Fibroblast of the conjunctiva (primary cell): ENCODE measurements around the gene PAQR8.
"Not testable (repeated sequence)": the region's sequence is repeated elsewhere in the genome, so short reads cannot be mapped to it uniquely, and the experiment has no call there.

Experiments
- DNase-seq: peaks from one replicate; pipeline ENCODE4 v3.0.0-alpha.2; 2010; ENCODE audit warnings: low read depth

The PAQR8 gene

GRCh38 chr6:52411911-52412310 is 50.0 kb downstream of the PAQR8 start:
- no peak for DNase-seq

GRCh38 chr6:52415333-52415732 is 53.4 kb downstream of the PAQR8 start:
- DNase-seq, result no peak

DNA sequence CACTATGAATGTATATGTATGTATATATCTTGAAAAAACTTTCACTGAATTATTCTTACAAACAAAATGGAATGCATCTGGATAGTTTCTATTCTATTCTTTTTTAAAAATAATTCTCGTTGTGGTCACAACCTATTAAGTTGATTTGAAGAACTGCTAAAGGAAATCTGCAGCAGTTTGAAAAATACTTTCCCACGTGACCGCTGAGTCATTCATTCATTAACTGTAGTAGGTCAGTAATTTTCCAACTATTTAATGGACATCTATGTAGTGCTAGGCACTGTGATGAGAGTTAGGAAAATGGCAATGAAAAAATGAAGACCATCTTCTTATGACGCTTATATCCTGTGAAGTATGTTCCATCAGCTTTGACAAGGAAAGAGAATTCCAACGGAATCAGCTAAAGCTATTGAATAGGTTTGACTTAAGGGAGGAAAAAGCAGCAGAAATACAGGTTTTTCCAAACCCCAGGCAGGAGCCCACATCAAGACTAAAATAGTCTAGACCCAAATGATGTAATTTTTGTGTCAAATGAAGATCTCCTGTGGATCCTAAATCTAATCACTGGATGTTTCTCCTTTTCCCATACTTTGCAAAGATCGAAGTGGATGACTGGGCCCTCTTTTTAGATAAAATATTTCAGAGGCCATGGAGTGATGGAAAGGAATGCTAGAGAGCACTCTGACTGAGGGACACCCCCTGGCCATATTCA is 54.1 kb downstream of the PAQR8 start:
- DNase-seq, result no peak

GRCh38 chr6:52416629-52417151 is 54.7 kb downstream of the PAQR8 start:
- DNase-seq, result peak; percentile 49

GRCh38 chr6:52417675-52418111 is 55.7 kb downstream of the PAQR8 start:
- DNase-seq, result peak; percentile 88

DNA sequence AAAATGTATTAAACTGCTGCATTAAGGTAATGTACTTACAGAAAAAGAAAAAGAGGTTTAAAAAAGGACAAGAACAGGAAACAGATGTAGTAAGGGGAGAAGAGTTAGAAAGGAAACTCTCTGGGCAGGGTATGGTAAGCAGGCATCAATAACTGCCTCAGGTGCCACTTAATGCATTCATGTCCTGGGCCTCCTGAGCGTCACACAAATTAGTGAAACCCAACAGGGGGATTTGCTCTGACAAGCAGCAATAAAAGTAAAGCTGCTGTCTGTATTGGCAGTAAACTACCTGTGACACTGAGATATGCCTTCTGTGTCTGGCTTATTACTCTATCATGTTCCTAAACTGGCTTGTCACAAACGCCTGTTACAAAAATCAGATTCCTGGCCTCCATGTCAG is 56.7 kb downstream of the PAQR8 start:
- DNase-seq, result no peak

- peak; percentile 98 for DNase-seq
Measured at GRCh38 chr6:52419809-52420667, 58.1 kb downstream of the PAQR8 start, which contains the start of gene EFHC1. Gene EFHC1, plus strand, starts transcription at chr6:52420342. Its CDS starts 69 bp downstream, at chr6:52420411.

GRCh38 chr6:52420668-52421358 is 58.9 kb downstream of the PAQR8 start:
- no peak for DNase-seq

DNA sequence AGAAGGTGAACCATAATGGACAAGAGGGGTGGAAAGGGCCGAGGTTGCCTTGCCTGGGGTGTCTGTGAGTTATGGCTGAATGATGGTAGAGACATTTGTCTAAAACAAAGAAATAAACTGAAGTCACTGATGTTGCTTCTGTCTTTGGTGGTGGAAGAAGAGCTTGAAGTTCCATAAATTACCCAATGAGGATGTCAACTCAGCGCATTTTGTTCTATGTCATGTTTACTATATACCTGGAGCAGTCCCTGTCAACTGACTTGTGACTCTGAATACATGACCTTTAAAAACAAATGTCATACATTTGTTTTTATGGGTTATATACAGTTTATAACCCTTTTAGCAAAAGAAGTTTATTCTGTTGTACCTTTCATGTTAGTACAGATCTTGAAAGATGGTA is 60.2 kb downstream of the PAQR8 start:
- DNase-seq, result no peak

DNA sequence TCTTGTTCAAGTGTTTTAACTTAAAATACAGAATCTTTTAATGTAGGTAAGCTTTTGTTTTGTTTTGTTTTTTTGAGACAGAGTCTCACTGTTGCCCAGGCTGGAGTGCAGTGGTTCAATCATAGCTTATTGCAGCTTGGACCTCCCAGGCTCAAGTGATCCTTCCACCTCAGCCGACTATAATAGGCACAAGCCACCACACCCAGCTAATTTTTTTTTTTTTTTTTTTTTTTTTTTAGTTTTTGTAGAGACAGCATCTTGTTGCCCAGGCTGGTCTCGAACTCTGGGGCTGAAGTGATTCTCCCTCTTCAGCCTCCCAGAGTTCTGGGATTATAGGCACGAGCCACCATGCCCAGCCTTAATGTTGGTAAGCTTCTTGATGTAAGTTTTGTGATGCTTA is 61.5 kb downstream of the PAQR8 start:
- no peak for DNase-seq

- peak; percentile 73 for DNase-seq
Measured at GRCh38 chr6:52423971-52424381, 62.0 kb downstream of the PAQR8 start.

DNA sequence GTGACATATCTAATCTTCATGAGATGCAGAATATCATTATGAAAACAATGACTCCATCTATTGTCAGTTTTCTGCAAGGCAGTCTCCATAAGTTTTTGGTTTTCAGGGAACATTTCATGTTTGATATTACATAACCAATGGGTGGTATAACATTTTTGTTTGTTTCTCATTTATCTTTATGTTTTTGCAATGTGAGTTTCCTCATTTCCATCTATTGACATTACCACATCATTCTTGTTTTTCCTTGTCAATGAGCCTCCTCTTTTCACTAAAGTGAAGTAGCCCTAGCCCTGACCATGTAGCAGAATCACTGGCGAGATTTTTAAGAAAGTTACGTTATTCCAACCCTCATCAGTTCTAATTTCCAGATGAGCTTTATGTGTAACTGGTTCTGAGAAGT is 62.6 kb downstream of the PAQR8 start:
- no peak for DNase-seq

- no peak for DNase-seq
Measured at GRCh38 chr6:52426667-52427066, 64.7 kb downstream of the PAQR8 start.

- DNase-seq, result not testable (repeated sequence)
Measured at GRCh38 chr6:52433294-52433693, 71.3 kb downstream of the PAQR8 start.

DNA sequence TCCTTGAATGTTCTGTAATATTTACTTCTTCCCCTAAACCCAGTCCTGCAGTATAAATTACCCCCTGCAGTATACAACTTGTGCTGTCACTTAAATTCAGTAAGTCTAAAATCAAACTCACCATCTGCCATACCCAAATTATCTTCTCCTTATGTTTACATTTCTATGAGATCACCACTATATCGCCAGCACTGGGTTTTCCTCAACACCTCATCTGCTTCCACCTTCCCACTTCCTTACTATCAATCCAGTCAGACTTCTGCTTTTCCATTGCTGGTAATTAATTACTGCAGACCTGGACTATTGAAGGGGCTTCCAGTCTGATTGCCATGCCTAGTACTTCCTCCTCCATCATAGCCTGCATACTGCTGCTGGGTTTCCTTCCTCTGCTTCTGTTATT is 73.4 kb downstream of the PAQR8 start:
- DNase-seq, result no peak

- no peak for DNase-seq
Measured at GRCh38 chr6:52438926-52439325, 77.0 kb downstream of the PAQR8 start.

GRCh38 chr6:52454556-52454955 is 92.6 kb downstream of the PAQR8 start:
- DNase-seq, result no peak

DNA sequence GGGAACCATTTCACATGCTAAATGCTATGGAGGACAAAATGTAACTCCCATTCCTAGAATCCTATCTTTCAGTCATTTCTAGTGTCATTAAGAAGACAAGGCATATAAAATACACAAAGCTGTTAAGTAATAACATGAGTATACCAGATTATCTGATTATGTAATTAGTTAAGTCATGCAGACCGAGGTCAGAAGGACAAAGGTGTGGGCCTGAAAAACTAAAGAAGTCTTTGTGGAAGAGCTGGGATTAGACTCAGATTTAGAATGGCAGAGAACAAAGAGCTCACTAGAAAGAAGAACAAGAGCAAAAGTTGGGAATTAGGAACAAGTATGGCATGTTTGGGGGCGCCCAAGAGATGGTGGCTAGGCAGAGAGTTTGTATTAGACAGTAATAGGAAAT is 95.1 kb downstream of the PAQR8 start:
- DNase-seq, result no peak
